Cardiac fibroblast (primary cell): ENCODE data around the gene ITFG2.

Source experiments
- DNase-seq, 2 donors: peaks; one replicate each; pipeline versions ENCODE4 v3.0.0 to v3.0.0-alpha.2; 2010; ENCODE audit warnings: low read depth in 2 of 2
- H3K4me3 ChIP-seq, 2 donors: replicated peaks in 1 of 2; 1 replicate in 1 of 2; 2 replicates in 1 of 2; pipeline ENCODE4 v1.5.1; 2011; ENCODE audit warnings: low read depth in 2 of 2, low read length in 2 of 2, mild to moderate bottlenecking in 2 of 2, moderate library complexity in 1 of 2
- TF ChIP-seq, protein P1 (sequence below): IDR thresholded peaks from one replicate; pipeline ENCODE4 v1.5.1; 2011; ENCODE audit warnings: low read depth, mild to moderate bottlenecking, low read length, inconsistent platforms

Gene ITFG2

GRCh38 chr12:2832550-2833127 lies 20.2 kb downstream of the ITFG2 start:
- TF ChIP-seq, protein P1, sequence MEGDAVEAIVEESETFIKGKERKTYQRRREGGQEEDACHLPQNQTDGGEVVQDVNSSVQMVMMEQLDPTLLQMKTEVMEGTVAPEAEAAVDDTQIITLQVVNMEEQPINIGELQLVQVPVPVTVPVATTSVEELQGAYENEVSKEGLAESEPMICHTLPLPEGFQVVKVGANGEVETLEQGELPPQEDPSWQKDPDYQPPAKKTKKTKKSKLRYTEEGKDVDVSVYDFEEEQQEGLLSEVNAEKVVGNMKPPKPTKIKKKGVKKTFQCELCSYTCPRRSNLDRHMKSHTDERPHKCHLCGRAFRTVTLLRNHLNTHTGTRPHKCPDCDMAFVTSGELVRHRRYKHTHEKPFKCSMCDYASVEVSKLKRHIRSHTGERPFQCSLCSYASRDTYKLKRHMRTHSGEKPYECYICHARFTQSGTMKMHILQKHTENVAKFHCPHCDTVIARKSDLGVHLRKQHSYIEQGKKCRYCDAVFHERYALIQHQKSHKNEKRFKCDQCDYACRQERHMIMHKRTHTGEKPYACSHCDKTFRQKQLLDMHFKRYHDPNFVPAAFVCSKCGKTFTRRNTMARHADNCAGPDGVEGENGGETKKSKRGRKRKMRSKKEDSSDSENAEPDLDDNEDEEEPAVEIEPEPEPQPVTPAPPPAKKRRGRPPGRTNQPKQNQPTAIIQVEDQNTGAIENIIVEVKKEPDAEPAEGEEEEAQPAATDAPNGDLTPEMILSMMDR, result no peak
- DNase-seq, result no peak
- H3K4me3 ChIP-seq, result no peak overlapping the region

DNA sequence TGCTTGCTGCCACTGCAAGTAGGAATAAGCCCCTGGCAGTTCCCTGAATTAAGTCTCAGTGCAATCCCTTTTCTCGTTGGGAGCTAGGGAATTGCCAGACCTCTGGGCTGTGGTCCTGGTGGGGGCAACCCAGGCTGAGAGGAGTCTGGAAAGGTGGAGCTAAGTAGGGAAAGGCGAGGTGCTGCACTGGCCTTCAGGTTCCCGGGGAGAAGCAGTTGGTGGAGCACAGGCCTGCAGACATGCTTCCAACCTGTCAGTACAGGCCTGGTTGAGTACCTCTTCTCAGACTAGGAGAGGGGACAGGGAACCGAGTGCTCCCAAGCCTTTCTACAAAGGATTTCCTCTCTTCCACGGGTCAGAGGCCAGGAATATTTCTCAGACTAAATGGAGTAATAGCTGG lies 20.9 kb downstream of the ITFG2 start:
- TF ChIP-seq, protein P1, result no peak
- no peak for DNase-seq
- H3K4me3 ChIP-seq, result no peak overlapping the region

GRCh38 chr12:2833810-2834209 lies 21.3 kb downstream of the ITFG2 start:
- TF ChIP-seq, protein P1, result no peak
- DNase-seq, result peak in 1 of 2 donors; percentile 42
- no peak overlapping the region for H3K4me3 ChIP-seq

GRCh38 chr12:2834581-2835491 lies 22.4 kb downstream of the ITFG2 start, which contains the start of gene NRIP2:
Gene NRIP2 (minus strand): TSS chr12:2835035. CDS start chr12:2834983, 52 bp downstream.
- DNase-seq, result peak; percentile 29 to 82
- TF ChIP-seq, protein P1, result peak; percentile 10
- no peak within 1 kb of the TSS for H3K4me3 ChIP-seq

- TF ChIP-seq, protein P1, result no peak
- no peak for DNase-seq
- no peak overlapping the region for H3K4me3 ChIP-seq
These were observed 23.4 kb downstream of the ITFG2 start for GRCh38 chr12:2835691-2836403.

GRCh38 chr12:2836574-2836973 lies 24.1 kb downstream of the ITFG2 start:
- no peak overlapping the region for H3K4me3 ChIP-seq
- no peak for DNase-seq
- TF ChIP-seq, protein P1, result no peak
